ENCODE data around the gene IFNL3.

Gene IFNL3

GRCh38 chr19:39208175-39208795 lies 36.5 kb downstream of the IFNL3 start:
- DNase-seq (ENCODE audit: low read depth) = no peak
- H3K4me3 ChIP-seq (ENCODE audit: low read length) = no peak overlapping the region
- TF ChIP-seq CTCF (conservative IDR thresholded peaks at IDR 0.05; ENCODE audit: low read depth, low read length) = no peak

- no peak for TF ChIP-seq CTCF (conservative IDR thresholded peaks at IDR 0.05; ENCODE audit: low read depth, low read length)
- no peak overlapping the region for H3K4me3 ChIP-seq (ENCODE audit: low read length)
- no peak for DNase-seq (ENCODE audit: low read depth)
Observed at GRCh38 chr19:39207293-39207836, 37.4 kb downstream of the IFNL3 start.

GRCh38 chr19:39206122-39206521 lies 38.7 kb downstream of the IFNL3 start:
- no peak for DNase-seq (ENCODE audit: low read depth)
- no peak for TF ChIP-seq CTCF (conservative IDR thresholded peaks at IDR 0.05; ENCODE audit: low read depth, low read length)
- no peak overlapping the region for H3K4me3 ChIP-seq (ENCODE audit: low read length)

- no peak for DNase-seq (ENCODE audit: low read depth)
- no peak for TF ChIP-seq CTCF (conservative IDR thresholded peaks at IDR 0.05; ENCODE audit: low read depth, low read length)
- H3K4me3 ChIP-seq (ENCODE audit: low read length) = no peak overlapping the region
Observed at GRCh38 chr19:39205449-39205764, 39.4 kb downstream of the IFNL3 start.

GRCh38 chr19:39203372-39204341 lies 41.1 kb downstream of the IFNL3 start, which contains the start of gene SYCN:
TSS of gene SYCN (minus strand) at chr19:39204263. CDS start at chr19:39204254, 9 bp downstream.
- TF ChIP-seq CTCF (conservative IDR thresholded peaks at IDR 0.05; ENCODE audit: low read depth, low read length) = no peak
- no peak for DNase-seq (ENCODE audit: low read depth)
- H3K4me3 ChIP-seq (ENCODE audit: low read length) = no peak within 1 kb of the TSS

GRCh38 chr19:39202998-39203355 lies 41.8 kb downstream of the IFNL3 start:
- no peak for DNase-seq (ENCODE audit: low read depth)

More at GRCh38 chr19:39202998-39203355, 41.8 kb downstream of the IFNL3 start:
- no peak for TF ChIP-seq CTCF (conservative IDR thresholded peaks at IDR 0.05; ENCODE audit: low read depth, low read length)
- H3K4me3 ChIP-seq (ENCODE audit: low read length) = no peak overlapping the region

Measured in retinal pigment epithelial cell (primary cell).